Activated CD4-positive, alpha-beta T cell treated with anti-CD3 and anti-CD28 coated beads for 4 hours (primary cell): ENCODE results near the gene STX8.

Experiments
- DNase-seq, 2 donors: peaks; one replicate each; pipeline ENCODE4 v3.0.0-alpha.2; 2020

Gene STX8

DNA sequence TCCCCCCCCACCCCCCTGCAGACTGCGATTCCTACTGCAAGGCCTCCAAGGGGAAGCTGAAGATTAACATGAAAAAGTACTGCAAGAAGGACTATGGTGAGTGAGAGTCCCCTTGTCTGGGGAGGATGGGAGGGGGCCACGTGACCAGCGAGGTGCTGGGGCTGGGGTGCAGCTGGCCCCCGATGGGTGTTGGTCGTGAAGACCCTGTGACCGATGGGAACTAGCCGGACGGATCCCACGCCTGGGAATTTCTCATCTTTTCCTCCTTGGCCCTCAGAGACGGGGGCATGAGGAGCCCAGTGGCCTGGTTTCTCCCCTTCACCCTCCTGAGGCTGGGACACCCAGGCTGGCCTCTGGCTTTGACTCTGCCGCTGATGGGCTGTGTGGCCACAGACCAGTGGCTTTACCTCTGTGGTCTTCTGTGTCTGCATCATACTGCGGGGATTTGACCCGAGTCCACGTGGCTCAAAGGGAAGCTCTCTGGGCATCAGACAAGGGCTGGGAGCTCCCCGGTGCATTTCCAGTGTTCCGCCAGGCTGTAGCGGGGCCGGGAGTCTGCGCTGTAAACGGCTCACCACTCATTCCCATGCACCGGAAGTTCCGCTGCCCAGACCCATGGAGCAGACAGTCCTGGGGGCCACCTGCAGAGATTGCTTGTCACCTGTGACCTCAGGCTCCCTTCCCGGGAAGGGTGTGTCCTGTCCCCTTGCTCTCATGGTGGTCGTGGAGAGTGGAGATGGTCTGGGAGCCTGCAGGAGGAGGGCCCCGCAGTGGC lies 354.3 kb downstream of the STX8 start:
- DNase-seq, result no peak

DNA sequence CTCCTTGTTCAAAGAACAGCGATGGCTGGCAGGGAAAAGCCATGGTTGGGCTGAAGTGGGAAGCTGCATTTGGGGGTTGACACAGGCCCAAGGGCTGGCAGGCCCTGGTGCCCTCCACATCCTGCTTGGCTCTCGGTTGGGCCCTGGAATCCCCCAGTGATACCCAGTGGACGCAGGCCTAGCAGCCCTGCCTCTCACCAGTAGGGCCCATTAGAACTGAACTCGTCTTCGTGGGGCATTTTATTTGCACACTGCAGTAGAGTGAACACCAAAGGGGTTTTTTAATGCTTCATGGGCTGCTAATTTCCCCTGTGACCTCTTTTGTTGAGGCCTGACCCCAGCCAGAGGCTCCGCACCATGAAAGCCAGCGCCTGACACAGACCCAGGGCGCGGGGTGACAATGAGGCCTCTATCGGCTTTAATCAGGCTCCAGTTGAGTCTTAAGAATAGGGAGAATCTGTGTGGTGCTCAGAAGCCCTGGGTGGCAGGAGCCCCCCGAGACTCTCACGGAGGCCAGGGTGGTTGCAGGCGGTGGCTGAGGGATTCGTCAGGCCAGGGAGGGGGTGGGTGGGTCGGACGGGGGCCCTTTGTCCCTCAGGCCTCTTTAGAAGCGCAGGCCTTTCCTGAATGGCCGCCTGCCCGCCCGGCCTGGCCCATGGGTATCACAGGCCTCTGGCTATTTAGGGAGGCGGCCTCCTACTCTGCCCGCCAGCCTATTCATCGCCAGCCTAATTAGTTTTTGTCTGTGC lies 355.0 kb downstream of the STX8 start:
- no peak for DNase-seq

DNA sequence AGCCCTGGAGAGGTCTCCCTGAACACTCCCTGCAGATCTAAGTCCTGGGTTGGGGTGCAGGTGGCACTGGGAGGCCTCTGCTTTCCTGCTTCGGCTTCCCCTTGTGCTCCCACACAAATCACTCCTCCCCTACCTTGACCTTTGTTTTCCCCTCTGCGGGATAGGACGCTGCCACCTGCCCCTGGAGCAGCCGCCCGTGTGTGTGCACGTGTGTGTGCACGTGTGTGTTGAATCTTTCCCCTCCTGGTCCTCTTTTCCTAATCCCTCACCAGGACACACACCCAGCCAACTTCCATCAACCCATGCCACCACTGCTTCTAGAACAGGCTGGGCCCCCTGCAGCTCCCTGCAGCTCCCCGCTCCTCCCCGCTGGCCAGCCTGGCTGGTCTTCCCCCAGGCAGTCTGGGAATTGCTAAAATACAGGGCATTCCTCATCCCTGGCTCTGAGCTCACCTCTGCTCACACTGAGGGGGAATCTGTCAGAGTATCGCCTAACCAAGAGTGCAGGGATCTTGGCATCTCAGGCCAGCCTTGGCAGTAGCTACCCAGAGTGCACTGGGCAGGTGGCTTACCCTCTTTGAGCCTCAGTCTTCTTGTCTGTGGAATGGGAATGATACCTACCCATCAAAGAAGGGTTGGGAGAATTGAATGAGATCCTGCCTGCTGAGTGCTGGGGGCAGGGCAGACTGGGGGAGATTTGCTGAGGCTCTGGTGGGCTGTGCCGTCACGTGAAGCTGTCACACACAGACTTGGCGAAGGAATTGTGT lies 355.8 kb downstream of the STX8 start:
- DNase-seq, result no peak

DNA sequence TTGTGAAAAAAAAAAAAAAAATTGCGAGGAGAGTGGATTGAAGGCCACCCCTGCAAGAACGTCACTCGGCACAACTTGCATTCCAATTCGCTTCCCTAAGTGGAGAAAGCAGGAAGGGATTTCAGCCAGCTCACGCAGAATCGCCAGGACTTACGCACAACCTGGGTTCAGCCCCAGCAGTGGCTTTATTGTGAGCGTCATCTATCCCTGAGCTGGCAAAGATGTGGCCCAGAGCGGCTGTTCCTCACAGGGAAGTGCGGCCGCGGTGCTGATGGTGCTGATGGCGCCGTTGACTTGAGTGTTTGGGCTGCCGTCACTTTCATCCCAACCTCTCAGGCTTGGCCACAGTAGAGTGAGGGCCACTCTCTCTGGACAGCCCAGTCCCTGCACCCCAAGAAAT lies 356.7 kb downstream of the STX8 start:
- DNase-seq, result no peak

DNA sequence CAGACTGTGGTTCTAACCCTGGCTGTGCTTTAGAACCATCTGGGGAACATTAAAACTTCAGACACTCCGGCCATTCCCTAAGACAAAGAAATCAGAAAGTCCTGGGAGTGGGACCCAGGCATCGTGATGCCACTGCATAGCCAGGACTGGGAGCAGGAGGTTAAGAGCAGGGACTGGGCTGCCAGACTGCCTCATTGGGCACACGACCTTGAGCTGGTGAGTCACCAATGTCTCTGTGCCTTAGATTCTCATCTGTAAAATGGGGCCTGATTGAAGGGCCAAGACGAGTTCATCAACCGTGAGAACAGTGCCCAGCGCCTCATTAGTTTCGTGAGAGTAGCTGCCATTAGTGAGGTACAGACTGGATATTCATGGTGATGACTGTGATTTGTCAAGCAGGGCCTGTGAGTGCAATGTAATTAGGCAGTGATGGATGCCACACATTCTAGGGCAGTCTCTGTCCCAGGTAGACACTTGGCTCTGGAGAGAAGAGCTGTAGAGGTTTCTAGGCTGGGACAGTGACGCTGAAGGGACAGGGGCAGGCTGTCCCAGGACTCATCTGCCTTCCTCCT lies 357.5 kb downstream of the STX8 start:
- DNase-seq, result no peak

DNA sequence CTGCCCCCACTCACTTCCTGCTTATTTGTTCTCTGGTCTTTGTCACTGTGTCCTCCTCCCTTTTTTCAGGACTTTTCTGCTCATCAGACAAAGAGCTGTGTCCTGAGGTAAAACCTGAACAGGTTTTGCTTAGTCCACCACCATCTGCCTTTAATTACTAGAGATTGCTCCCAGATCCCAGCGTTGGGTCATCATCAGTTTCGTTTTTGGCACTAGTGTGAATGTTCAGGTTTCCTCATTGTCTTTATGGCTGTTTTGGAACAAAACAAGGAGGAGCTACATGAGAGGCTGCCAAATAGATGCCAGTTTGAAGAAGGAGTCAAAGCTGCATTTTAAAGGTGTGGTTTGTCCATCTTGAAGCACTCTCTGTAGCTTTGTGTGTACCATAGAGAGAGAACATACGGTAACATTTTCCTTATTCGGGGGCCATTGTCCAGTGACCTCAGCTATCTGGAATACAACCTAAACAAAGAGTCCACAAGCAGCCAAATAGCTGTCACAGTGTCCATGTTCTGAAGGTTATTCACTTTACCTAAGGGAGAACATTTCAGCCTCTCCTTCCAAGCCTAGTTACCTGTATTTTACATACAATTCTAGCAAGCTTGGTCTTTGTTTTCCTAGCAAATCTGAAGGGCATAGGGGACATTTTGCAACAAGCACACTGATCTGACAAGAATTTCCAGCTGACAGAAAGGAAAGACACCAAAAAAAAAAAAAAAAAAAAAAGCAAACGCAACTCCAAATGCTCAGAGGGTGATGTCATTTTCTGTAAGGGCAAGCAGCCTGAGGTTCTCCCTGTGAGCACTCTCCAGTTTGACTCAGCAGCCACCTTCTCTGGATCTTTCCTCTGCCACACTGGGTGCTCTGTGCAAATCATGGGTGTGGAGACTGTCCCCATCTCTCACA lies 358.2 kb downstream of the STX8 start:
- no peak for DNase-seq

DNA sequence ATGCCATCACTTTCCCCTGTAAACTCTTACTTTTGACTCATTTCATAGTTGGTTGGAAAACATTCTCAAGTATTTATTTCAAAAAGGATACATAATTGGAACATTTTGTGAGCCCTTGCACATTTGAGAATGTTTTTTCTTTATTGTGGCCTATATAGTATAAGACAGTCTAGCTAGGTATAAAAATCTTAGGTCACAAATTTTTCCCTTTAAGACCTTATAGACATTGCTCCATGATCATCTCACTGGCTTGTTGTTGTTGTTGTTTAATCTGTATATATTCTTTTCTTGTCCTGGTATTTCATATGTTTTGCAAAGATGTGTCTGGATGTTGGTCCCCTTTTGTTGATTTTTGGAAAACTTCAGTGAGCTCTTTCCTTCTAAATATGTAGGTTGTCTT lies 360.2 kb downstream of the STX8 start:
- no peak for DNase-seq

DNA sequence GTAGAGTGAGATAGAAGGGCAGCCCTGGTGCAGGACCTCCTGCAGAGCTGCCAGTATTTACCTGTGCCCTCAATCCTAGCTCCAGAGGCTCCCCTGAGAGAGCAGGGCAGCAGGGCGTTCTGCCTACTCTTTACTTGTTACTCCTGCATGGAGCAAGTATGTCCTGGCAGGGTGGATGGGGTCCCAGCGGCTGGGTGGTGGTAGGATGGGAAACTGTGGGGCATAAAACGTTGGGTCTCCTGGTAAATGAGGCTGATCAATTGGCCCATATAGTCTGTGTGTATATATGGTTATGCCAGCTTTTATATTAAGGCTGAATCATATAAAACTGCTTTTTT lies 362.3 kb downstream of the STX8 start:
- DNase-seq, result no peak

DNA sequence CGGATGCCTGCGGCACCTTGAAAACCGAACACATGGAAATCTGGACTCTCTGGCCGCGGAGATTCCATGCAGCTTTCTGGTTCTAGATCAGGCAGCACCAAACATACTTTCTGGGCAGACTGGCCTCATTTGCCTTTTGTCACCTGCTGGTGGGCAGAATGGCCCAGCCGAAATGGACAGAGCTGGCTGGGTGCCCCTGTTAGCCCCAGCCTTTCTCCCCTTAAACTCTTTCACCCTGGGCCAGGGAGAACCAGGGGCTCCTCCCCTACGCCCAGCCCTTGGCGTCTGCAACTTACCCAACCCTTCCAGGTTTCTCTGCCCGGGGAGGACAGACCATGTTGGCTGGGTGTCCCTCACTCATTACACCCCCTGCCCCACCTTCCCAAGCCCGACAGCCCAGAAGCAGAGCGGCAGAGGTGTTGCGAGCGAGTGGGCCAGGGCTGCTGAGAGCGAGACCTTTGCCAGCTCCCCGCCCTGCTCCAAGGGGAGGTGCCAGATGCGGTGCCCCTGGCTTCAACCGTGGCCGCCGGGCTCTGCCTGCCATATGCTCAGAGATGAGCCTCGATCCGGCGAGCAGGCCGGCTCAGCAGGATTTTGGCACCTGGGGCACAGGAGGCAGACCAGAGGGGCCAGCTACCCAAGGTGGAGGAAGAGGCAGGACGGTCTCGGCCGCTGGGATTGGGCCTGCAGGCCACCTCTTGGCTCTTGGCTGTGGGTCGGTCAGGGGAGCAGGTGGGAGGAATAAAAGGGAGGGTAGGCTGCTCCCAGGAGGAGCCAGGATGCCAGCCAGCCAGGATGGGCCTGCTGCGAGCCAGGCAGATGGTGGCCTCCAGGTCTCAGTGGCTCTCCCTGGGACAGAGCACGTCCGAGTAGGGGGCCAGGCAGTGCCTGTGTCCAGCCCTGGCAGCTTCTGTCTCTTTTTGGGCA lies 363.0 kb downstream of the STX8 start:
- no peak for DNase-seq

DNA sequence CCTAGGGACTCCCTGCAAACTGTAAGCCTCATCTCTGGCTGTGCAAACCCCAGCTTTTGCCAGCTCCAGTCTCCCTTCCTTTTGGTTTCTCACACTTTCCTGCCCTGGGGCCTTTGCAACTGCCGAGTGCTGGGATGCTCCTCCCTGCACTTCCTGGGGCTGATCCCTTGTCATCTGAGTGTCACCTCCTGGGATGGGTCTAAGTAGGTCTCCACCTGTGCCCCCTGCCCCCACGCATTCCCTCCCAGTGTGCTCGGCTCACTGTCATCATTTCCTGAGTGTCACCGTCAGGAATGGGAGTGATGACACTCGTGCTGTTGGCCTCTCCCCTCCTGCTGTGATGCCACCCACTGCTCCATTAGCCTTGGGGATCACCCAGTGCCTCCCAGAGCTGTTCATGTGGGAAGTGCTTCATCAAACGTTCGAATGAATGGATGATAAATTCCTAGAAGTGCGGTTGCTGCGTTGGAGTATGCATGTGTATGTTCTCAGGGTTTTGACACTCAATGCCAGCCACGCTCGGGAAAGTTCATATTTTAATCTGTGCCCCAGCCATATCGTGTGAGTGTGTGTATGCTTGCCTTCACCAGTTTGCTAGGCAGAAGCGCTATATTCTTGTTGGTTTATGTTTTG lies 364.4 kb downstream of the STX8 start:
- DNase-seq, result no peak

DNA sequence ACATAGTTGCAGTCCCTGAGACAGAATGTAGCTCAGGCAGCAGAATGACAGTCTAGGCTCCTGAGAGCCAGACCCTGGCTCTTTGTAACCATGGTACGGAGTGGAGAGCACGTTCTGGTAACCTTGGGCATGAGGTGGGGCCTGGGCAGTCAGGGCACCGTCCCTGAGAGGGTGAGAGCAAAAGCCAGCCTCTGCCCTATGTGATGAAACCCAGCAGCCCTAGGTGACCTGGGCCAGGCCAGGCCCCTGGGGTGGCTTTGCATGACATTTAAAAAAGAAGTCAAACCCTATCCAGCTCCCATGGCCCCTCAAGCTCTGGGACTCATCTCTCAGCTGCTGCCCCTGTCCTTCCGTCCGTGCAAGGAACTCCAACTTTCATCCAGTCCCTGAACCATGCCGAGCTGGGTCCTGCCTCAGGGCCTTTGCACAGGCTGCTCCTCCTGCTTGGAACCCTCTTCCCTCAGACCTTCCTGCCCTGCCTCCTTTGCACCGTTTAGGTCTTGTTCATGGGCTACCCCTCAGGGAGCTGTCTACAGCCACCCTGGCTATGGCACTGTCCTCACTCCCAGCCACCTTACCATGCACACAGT lies 365.7 kb downstream of the STX8 start:
- DNase-seq, result no peak

DNA sequence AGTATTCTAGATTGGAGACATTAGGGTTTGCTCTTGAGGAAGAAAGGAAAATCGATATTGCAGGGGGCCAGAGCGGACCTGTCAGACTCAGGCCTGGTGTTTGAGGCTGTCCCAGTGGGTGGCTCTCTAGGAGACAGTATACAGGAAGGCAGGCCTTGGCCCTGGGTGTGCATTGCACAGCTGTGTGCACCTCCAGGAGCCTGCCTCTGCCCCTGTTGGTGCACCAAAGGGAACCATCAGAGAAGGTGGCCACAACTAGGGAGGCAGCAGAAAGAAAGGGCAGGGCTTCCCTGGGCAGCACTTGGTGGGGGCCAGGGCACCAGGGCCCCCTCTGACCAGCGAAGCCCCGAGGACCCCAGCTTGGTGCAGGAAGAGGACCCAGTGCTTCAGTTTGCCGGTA lies 366.3 kb downstream of the STX8 start:
- no peak for DNase-seq

DNA sequence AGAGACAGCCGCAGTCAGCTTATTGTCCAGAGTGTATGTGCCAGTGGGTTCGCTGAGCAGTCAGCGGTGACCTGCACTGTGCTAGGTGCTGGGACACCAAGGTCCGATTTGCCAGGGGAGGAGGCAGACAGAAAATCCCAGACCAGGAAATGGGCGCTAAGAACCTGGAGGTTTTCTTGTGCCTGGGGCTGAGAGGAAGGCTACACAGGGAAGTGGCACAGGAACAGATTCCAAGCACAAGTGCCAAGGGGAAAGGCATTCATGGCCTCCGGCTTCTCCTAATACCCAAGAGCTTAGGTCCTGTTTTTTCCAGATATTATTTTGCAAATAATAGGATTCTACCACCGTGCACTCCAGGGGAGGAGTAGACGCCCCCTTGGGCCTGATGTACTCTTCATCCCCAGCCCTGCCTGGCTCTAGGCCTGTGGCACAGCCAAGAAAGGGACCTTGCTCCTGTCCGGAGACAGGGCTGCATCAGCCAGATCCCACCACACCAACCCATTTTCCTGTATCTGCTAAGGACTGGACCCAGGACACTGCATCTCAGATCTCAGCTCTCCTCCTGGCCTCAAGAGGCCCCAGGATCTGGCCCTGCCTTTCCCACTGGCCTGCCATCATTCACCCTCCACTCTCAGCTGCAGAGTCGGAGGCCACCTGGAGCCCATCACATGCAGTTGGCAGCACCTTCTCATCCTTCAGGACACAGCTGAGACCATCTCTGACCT lies 367.1 kb downstream of the STX8 start:
- DNase-seq, result no peak

DNA sequence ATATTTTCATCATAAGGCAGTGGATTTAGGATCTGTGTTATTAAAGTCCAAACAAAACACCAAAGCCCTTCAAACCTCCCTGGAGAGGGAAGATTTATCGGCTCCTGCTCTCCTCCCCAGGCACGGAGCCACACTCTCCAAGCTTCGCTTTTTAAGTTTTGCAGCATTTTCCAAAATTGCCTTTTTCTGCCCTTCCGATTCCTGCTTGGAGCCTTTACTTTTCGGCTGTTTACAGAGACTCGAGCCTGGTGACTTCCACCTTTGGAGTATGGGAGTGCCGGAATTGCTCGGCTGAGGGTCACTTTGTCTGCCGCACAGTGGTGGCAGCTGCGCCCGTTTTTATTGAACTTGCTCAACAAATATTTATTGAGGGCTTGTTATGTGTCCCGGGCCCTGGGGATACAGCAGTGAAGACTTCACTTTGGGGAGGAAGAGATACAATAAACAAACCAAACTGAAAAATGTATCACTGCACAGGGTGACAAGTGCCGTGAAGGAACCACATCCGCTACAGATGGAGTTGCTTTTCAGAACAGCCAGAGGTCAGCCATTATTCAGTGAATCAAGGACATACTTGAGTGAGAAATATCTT lies 368.8 kb downstream of the STX8 start:
- no peak for DNase-seq

DNA sequence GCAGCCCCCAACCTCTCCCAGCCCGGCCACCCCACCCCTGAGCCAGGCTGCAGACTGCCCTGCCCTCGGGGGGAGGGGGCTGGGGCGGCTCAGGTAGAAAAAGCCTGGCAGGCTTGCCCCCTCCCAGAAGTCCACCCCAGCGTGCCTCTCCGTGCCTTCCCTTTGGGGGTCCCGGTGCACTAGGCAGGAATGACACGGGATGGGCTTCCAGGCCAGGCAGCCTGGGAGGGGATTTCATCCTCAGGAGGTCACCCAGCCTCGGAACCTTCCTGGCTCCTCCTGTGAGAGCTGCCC lies 369.3 kb downstream of the STX8 start:
- DNase-seq, result no peak

DNA sequence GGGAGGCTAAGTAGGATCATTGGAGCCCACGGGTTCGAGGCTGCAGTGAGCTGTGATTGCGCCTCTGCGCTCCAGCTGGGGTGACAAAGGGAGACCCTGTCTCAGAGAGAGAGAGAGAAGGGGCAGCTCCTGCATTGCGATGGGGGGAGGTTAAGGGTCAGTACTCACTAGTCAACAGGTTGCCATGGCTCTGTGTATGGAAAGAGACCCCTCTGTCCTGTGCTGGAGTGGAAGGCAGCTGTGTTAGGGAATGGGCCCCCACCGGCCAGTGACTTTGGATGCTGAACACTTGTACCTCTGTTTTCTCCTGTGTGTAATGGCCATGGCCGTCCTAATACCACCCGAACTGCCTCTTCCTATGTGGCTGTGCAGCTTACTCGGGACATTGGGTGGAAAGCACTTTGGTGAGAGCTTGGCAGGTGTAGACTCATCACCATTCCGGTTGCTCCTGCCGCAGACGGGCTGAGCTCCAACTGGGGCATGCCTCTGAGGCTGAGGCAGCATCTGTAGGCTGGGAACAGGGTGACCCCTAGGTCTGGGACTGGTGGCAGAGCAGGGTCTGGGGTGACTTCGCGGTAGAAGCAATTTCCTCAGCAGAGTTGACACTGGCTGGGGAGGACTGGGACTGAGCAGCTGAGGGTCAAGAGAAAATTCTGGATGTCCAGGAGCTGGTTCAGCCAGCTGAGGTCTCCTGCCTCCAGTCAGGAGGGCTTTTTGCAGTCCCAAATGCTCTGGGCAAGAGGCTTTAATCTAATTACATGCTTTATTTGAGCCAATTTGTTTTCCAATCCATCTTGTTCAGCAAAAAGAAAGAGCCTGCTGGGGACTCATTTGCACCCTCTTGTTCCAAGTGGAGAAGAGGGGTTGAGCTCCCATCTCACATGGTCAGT lies 369.9 kb downstream of the STX8 start:
- no peak for DNase-seq

DNA sequence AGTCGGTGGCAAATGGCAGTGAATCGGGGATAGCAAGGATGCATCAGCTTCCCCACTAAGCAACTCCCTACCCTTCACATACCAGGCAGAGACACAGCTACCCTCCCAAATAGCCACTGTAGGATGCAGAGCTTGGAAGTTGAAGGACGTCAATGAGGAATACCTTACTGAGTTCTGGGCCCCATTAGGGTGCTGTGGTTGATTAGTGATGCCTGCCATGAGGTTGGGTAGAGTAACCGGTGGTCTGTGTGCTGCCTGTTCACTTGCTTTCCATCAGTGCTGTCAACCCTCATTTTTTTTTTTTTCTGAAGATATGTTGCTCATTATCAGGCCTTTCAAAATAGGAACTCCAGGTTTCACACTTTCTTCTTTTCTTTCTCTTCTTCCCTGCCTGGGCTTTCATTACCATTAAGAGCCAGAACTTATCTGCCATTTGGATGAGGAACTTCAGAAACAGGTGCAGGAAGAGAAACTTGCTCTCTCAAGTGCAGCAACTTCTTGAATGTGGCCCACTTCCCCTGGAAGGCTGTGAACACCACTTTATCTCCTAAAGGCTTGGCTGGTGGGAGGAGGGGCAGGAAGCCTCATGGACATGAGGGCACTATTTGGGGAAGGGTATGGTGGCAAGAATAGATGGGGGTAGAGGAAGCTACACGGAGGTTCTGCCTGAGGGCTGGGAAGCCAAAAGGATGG lies 370.8 kb downstream of the STX8 start:
- no peak for DNase-seq
